ENCODE measurements around the gene RALGPS1. TPM values are rescaled to one million over a fixed set of nuclear protein-coding genes. Genes with fewer than 3 reads are reported as not detected.

Gene RALGPS1
- total and polyA plus RNA-seq, 2 of the 13 experiments (the other 11 are each of a cell fraction or from before 2014, with no cell fraction given), result 3.7 to 6.5 TPM

- intact Hi-C loops (cut with micrococcal nuclease; ENCODE audit: unreplicated experiment), result no loop called here
- TF ChIP-seq NR0B2 (CRISPR knock-in tag; IDR thresholded peaks at IDR 0.05) (no peak), TARDBP (CRISPR knock-in tag; IDR thresholded peaks at IDR 0.05) (no peak), ZNF383 (CRISPR knock-in tag; IDR thresholded peaks at IDR 0.05; ENCODE audit: borderline replicate concordance) (no peak), ZNF678 (CRISPR knock-in tag; IDR thresholded peaks at IDR 0.05) (no peak), REL (CRISPR knock-in tag; conservative IDR thresholded peaks at IDR 0.05) (no peak), CCDC6 (CRISPR knock-in tag; IDR thresholded peaks at IDR 0.05) (no peak), ZFP41 (CRISPR knock-in tag; IDR thresholded peaks at IDR 0.05; ENCODE audit: borderline replicate concordance) (no peak), ZFP62 (CRISPR knock-in tag; IDR thresholded peaks at IDR 0.05) (no peak), PRDM15 (CRISPR knock-in tag; IDR thresholded peaks at IDR 0.05) (no peak), ZNF460 (CRISPR knock-in tag; IDR thresholded peaks at IDR 0.05; ENCODE audit: borderline replicate concordance) (no peak)
- TF ChIP-seq, protein P1, sequence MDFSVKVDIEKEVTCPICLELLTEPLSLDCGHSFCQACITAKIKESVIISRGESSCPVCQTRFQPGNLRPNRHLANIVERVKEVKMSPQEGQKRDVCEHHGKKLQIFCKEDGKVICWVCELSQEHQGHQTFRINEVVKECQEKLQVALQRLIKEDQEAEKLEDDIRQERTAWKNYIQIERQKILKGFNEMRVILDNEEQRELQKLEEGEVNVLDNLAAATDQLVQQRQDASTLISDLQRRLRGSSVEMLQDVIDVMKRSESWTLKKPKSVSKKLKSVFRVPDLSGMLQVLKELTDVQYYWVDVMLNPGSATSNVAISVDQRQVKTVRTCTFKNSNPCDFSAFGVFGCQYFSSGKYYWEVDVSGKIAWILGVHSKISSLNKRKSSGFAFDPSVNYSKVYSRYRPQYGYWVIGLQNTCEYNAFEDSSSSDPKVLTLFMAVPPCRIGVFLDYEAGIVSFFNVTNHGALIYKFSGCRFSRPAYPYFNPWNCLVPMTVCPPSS (IDR thresholded peaks at IDR 0.05), result no peak
- TF ChIP-seq, protein P2, sequence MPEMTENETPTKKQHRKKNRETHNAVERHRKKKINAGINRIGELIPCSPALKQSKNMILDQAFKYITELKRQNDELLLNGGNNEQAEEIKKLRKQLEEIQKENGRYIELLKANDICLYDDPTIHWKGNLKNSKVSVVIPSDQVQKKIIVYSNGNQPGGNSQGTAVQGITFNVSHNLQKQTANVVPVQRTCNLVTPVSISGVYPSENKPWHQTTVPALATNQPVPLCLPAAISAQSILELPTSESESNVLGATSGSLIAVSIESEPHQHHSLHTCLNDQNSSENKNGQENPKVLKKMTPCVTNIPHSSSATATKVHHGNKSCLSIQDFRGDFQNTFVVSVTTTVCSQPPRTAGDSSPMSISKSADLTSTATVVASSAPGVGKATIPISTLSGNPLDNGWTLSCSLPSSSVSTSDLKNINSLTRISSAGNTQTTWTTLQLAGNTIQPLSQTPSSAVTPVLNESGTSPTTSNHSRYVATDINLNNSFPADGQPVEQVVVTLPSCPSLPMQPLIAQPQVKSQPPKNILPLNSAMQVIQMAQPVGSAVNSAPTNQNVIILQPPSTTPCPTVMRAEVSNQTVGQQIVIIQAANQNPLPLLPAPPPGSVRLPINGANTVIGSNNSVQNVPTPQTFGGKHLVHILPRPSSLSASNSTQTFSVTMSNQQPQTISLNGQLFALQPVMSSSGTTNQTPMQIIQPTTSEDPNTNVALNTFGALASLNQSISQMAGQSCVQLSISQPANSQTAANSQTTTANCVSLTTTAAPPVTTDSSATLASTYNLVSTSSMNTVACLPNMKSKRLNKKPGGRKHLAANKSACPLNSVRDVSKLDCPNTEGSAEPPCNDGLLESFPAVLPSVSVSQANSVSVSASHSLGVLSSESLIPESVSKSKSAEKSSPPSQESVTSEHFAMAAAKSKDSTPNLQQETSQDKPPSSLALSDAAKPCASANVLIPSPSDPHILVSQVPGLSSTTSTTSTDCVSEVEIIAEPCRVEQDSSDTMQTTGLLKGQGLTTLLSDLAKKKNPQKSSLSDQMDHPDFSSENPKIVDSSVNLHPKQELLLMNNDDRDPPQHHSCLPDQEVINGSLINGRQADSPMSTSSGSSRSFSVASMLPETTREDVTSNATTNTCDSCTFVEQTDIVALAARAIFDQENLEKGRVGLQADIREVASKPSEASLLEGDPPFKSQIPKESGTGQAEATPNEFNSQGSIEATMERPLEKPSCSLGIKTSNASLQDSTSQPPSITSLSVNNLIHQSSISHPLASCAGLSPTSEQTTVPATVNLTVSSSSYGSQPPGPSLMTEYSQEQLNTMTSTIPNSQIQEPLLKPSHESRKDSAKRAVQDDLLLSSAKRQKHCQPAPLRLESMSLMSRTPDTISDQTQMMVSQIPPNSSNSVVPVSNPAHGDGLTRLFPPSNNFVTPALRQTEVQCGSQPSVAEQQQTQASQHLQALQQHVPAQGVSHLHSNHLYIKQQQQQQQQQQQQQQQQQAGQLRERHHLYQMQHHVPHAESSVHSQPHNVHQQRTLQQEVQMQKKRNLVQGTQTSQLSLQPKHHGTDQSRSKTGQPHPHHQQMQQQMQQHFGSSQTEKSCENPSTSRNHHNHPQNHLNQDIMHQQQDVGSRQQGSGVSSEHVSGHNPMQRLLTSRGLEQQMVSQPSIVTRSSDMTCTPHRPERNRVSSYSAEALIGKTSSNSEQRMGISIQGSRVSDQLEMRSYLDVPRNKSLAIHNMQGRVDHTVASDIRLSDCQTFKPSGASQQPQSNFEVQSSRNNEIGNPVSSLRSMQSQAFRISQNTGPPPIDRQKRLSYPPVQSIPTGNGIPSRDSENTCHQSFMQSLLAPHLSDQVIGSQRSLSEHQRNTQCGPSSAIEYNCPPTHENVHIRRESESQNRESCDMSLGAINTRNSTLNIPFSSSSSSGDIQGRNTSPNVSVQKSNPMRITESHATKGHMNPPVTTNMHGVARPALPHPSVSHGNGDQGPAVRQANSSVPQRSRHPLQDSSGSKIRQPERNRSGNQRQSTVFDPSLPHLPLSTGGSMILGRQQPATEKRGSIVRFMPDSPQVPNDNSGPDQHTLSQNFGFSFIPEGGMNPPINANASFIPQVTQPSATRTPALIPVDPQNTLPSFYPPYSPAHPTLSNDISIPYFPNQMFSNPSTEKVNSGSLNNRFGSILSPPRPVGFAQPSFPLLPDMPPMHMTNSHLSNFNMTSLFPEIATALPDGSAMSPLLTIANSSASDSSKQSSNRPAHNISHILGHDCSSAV (CRISPR knock-in tag; IDR thresholded peaks at IDR 0.05; ENCODE audit: borderline replicate concordance), result no peak
Measured at GRCh38 chr9:127102176-127102575, 187.6 kb downstream of the RALGPS1 start.

More at GRCh38 chr9:127102176-127102575, 187.6 kb downstream of the RALGPS1 start:
- Histone ChIP-seq H3K79me2 (ENCODE audit: insufficient read depth, low read length) (no peaks in the 10 kb centered on the region), H3K4me1 (ENCODE audit: insufficient read depth, low read length) (peaks cover 35% of the 10 kb centered on the region), H3K9ac (ENCODE audit: insufficient read depth, low read depth, low read length) (no peak overlapping the region), H4K20me1 (ENCODE audit: insufficient read depth, low read length) (no peaks in the 10 kb centered on the region), H2AFZ (ENCODE audit: low read length) (no peak overlapping the region), H3K4me3 (replicated peaks in 1 of 3; ENCODE audit: insufficient read depth in 1 of 3, low read depth in 2 of 3, low read length in 3 of 3) (no peak overlapping the region), H3K4me2 (ENCODE audit: low read depth, low read length) (no peak overlapping the region), H3K27ac (ENCODE audit: extremely low read length, insufficient read depth, low read length) (no peak overlapping the region), H3K9me3 (ENCODE audit: low read length) (no peaks in the 10 kb centered on the region), H3K36me3 (replicated peaks in 1 of 2; ENCODE audit: control insufficient read depth in 1 of 2, insufficient read depth in 2 of 2, low read length in 2 of 2) (no peaks in the 10 kb centered on the region; a peak in 1 of 5 replicates), H3K27me3 (ENCODE audit: control insufficient read depth in 1 of 2, insufficient read depth in 2 of 2, low read length in 2 of 2) (no peaks in the 10 kb centered on the region)
- ATAC-seq (no peak), FAIRE-seq (no peak), DNase-seq (ENCODE audit: low spot score) (no peak)
- ChIA-PET POLR2A (no interaction called here), CTCF (ENCODE audit: low intra/inter-chr PET ratio, low total read pairs) (no interaction called here)
- in situ Hi-C loops (cut with HindIII; ENCODE audit: extremely low pct_ligation_motif_present, low pct_unique_long_range_greater_than_20kb), result no loop called here
- BruUV-seq (replicated peaks), result no TSS peak

Data from HepG2 (cell line).